GM19193 (cell line): Measurements from ENCODE around the gene SPZ1.

Experiments used
- POLR2A ChIP-seq: IDR thresholded peaks from 4 replicates; pipeline ENCODE4 v1.6.1; 2011; ENCODE audit not compliant: insufficient read depth, insufficient read length; ENCODE audit errors: extremely low read depth

SPZ1 gene, protein sequence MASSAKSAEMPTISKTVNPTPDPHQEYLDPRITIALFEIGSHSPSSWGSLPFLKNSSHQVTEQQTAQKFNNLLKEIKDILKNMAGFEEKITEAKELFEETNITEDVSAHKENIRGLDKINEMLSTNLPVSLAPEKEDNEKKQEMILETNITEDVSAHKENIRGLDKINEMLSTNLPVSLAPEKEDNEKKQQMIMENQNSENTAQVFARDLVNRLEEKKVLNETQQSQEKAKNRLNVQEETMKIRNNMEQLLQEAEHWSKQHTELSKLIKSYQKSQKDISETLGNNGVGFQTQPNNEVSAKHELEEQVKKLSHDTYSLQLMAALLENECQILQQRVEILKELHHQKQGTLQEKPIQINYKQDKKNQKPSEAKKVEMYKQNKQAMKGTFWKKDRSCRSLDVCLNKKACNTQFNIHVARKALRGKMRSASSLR

GRCh38 chr5:80319702-80320101 lies at the start of gene SPZ1:
Gene SPZ1 (plus strand): TSS chr5:80320002. CDS start chr5:80320216, 214 bp downstream.
- TF ChIP-seq POLR2A = no peak

DNA sequence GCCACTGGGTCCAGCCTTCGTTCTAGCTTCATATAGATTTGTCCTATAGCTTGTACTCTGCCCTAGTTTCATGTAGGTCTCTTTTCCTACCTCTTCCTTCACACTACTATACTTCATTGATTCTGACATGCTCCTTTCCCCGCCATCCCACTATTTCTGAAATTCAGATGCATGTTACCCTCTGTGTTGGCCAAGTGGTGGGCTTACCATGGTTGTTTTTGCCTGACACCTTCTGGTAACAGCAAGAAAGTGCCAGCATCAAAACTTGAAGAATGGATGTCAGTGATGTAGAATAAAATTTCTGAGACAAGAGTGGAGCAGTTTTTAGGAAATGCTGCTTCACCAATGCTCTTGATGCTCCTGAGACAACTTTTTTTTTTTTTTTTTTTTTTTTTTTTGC lies 44.5 kb upstream of the SPZ1 start:
- no peak for TF ChIP-seq POLR2A

DNA sequence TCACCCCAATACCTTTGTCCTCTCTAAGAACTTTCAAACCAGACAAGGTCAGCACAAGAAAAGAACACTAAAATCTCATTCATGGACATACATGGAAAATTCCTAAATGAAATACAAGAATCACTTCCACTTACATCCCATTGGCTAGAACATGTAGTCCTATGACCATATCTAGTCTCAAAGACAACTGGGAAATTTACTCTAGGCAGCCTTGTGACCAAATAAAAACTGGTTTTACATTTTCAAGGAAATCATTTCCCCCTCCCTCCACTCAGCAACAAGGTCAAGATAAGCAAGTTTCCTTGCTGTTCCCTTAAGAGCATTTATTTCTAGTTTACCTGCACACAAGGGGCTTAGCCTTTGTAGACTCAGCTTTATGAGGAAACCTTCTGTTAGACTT lies 43.6 kb upstream of the SPZ1 start:
- TF ChIP-seq POLR2A = no peak

GRCh38 chr5:80277191-80277590 lies 42.6 kb upstream of the SPZ1 start:
- TF ChIP-seq POLR2A = no peak

DNA sequence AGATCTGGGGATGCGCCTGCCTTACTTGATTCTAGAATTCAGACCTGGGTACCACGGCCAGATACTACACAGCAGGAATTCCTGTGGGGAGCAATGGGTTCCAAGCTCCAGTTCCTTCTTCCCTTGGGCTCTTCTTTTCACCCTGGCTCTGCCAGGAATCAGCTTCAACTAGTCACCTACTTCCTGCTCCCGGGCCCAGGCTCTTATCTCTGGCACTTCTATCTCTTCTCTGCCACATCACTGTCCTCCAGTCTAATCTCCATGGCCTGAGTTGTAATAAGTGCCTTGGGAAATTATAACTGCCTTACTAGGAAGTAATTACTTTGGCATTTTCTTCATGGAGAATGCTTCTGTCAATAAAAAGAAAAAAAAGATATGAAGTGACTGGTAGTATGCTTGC lies 37.7 kb upstream of the SPZ1 start:
- TF ChIP-seq POLR2A = no peak

GRCh38 chr5:80283360-80283759 lies 36.4 kb upstream of the SPZ1 start:
- TF ChIP-seq POLR2A = no peak

DNA sequence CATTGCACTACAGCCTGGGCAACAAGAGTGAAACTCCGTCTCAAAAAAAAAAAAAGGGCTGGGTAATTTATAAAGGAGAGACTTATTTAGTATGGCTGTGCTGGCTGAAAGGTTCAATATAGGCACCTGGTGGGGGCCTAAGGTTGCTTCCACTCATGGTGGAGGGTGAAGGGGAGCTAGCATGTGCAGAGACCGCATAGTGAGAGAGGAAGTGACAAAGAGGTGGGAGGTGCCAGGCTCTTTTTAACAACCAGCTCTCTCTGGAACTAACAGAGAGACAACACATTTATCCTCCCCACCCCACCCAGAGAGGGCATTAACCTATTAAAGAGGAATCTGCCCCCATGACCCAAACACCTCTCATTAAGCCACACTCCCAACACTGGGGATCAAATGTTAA lies 35.1 kb upstream of the SPZ1 start:
- no peak for TF ChIP-seq POLR2A

- TF ChIP-seq POLR2A = no peak
These were observed 31.6 kb upstream of the SPZ1 start for GRCh38 chr5:80288177-80288576.

DNA sequence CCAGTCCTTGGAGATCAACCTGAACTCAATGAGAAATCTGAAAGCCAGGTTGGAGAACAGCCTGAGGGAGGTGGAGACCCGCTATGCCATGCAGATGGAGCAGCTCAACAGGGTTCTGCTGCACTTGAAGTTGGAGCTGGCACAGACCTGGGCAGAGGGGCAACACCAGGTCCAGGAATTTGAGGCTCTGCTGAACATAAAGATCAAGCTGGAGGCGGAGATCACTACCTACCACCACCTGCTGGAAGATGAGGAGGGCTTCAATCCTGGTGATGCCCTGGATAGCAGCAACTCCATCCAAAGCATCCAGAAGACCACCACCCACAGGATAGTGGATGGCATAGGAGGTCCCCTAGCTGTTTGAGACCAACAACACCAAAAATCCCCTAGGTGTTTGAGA lies 30.5 kb upstream of the SPZ1 start:
- no peak for TF ChIP-seq POLR2A

DNA sequence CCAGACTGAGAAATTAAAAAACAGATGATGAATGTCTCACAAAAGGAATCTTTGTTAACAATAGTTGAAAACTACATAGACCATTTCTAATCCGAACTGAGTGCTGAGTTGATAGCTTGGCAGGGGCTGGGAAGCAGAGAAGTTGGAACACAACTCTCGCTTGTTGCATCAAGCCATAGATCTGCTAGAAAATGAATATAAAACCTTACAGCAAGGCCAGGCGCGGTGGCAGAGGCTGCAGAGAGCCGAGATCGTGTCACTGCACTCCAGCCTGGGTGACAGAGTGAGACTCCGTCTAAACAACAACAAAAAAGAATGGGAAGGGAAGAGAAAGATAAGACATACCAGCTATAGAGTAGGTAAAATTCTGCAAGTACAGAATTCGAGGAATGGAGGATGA lies 28.0 kb upstream of the SPZ1 start:
- no peak for TF ChIP-seq POLR2A

DNA sequence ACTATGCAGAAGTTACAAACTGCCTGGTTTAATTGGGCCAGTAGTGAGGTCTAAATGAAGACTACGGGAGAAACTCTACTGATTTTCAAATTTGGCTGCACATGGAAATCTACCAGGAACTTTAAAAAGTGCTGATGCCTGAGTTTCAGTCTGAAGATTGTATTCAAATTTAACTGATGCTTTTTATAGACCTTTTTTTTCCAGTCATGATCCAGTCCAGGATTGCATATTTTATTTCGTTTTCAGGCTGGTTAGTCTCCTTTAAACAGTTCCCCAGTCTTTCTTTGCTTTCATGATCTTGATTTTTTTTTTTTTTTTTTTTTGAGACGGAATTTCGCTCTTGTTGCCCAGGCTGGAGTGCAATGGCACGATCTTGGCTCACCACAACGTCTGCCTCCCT lies 23.7 kb upstream of the SPZ1 start:
- no peak for TF ChIP-seq POLR2A

- no peak for TF ChIP-seq POLR2A
These were observed 20.2 kb upstream of the SPZ1 start for GRCh38 chr5:80299601-80300000.

DNA sequence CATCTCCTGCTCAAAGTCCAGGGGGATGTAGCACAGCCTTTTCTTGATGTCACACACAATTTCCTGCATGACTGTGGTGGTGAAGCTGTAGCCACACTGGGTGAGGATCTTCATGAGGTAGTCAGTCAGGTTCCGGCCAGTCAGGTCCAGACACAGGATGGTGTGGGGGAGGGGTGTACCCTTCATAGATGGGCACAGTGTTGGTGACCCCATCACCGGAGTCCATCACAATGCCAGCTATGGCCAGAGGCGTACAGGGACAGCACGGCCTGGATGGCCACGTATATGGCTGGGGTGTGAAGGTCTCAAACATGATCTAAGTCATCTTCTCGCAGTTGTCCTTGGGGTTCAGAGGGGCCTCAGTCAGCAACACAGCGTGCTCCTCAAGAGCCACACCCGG lies 19.7 kb upstream of the SPZ1 start:
- TF ChIP-seq POLR2A = no peak

- no peak for TF ChIP-seq POLR2A
These were observed 17.2 kb upstream of the SPZ1 start for GRCh38 chr5:80302636-80303035.

- TF ChIP-seq POLR2A = no peak
These were observed 11.3 kb upstream of the SPZ1 start for GRCh38 chr5:80308526-80308925.

GRCh38 chr5:80309871-80310665 lies 9.7 kb upstream of the SPZ1 start:
- TF ChIP-seq POLR2A = no peak

DNA sequence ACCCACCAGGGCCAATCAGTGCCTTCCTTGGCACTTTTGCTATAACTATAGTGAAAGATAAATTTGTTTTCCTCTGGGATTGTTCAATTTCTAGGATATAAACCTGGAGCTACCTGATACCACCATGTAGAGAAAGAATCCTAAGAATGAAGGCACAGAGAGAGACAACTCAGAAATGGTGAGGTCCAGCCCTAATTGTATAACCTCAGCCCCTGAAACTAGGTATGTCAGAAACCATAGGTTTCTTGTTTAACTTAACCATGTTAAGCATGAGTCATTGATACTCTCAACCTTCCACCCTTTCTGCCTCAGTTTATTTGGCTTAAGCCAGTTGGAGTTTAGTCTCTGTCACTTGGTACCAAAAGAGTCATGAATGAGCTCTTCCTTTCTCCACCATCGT lies 4.6 kb upstream of the SPZ1 start:
- no peak for TF ChIP-seq POLR2A

- TF ChIP-seq POLR2A = no peak
These were observed 1.6 kb upstream of the SPZ1 start for GRCh38 chr5:80318212-80318611.
